Uterus (tissue), 4 donors: ENCODE results near the gene XPC. TPM values are rescaled to one million over a fixed set of nuclear protein-coding genes. Genes with fewer than 3 reads are reported as not detected.

Experiments used
- DNase-seq, 2 donors: peaks; one replicate each; pipeline ENCODE4 v3.0.0-alpha.2; 2019 to 2020
- H3K27ac ChIP-seq, 2 donors: fragments of 200-600 bp; sonication (generic); 1 replicate in 1 of 2; 2 replicates in 1 of 2; pipeline ENCODE4 v1.5.1; 2016 to 2018
- H3K27me3 ChIP-seq, 2 donors: fragments of 200-600 bp; sonication (generic); one replicate each; pipeline ENCODE4 v1.5.1; 2018 to 2019; ENCODE audit warnings: control low read depth in 1 of 2
- H3K36me3 ChIP-seq, 2 donors: fragments of 200-600 bp; sonication (generic); one replicate each; pipeline ENCODE4 v1.5.1; 2019; ENCODE audit warnings: control low read depth in 1 of 2
- H3K4me1 ChIP-seq, 2 donors: fragments of 200-600 bp; sonication (generic); one replicate each; pipeline ENCODE4 v1.5.1; 2018 to 2019; ENCODE audit warnings: control low read depth in 1 of 2
- H3K4me3 ChIP-seq, 2 donors: fragments of 200-600 bp; sonication (generic); 1 replicate in 1 of 2; 2 replicates in 1 of 2; pipeline ENCODE4 v1.5.1; 2018 to 2019; ENCODE audit warnings: mild to moderate bottlenecking in 1 of 2
- H3K9me3 ChIP-seq, 2 donors: fragments of 200-600 bp; sonication (generic); one replicate each; pipeline ENCODE4 v1.5.1; 2019; ENCODE audit warnings: control low read depth in 1 of 2
- POLR2A ChIP-seq, 2 donors: fragments of 450-650 bp; IDR thresholded peaks; one replicate each; pipeline ENCODE4 v1.6.1; 2016; ENCODE audit warnings: antibody characterized with exemption in 2 of 2, mild to moderate bottlenecking in 1 of 2, moderate library complexity in 1 of 2
- intact Hi-C: fragments of 100-400 bp; cut with DNase I; formaldehyde crosslinking; loops from one replicate; pipeline ENCODE4 v1.15.1; 2023; ENCODE audit warnings: low total_unique reads
- total RNA-seq, 4 donors: library from RNA; depleted of rRNA in 3 of 4; stranded (reverse); fragments of >200 nt in 3 of 4; gene quantifications; one replicate each; pipeline versions ENCODE4 v1.1.0 to v1.2.4, GENCODE V29; 2014 to 2023
- TF ChIP-seq, protein P1 (sequence below), 4 experiments: fragments of 200-600 bp in 2 of 4; fragments of 450-650 bp in 2 of 4; sonication (generic) in 2 of 4; IDR thresholded peaks; one replicate each; pipeline ENCODE4 v1.5.1; 2016 to 2019; ENCODE audit warnings: antibody characterized with exemption in 4 of 4, mild to moderate bottlenecking in 2 of 4, moderate library complexity in 1 of 4
- donor health status: DM: yes; HTN: yes; CAD: no.

XPC gene
- total RNA-seq, 4 donors from 2014 or later, result 15.3 to 85.8 (median 48.5) TPM

DNA sequence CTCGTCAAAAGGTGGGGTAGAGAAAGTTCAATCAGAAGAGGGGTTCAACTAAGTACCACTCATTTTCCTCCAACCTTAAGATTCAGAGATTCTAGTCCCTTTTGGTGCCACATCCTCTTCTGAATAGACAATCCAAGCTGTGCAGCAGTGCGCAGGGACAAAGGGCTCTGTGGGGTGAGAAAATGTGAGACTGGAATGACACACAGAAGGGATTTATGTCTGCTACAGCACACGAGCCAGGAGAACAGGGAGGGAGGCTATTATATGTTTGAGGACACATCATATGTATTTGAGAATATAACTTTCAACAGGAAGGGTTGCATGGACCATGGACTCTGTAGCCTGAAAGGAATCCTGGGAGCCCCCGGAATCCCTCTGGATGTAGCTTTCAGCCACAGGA, 33.2 kb upstream of the XPC start:
- no peak overlapping the region for H3K4me3 ChIP-seq
- no peak for TF ChIP-seq POLR2A (IDR thresholded peaks at IDR 0.05)
- TF ChIP-seq, protein P1, sequence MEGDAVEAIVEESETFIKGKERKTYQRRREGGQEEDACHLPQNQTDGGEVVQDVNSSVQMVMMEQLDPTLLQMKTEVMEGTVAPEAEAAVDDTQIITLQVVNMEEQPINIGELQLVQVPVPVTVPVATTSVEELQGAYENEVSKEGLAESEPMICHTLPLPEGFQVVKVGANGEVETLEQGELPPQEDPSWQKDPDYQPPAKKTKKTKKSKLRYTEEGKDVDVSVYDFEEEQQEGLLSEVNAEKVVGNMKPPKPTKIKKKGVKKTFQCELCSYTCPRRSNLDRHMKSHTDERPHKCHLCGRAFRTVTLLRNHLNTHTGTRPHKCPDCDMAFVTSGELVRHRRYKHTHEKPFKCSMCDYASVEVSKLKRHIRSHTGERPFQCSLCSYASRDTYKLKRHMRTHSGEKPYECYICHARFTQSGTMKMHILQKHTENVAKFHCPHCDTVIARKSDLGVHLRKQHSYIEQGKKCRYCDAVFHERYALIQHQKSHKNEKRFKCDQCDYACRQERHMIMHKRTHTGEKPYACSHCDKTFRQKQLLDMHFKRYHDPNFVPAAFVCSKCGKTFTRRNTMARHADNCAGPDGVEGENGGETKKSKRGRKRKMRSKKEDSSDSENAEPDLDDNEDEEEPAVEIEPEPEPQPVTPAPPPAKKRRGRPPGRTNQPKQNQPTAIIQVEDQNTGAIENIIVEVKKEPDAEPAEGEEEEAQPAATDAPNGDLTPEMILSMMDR (IDR thresholded peaks at IDR 0.05), result no peak
- H3K27me3 ChIP-seq, result no peaks in the 10 kb centered on the region
- H3K4me1 ChIP-seq, result no peaks in the 10 kb centered on the region
- no peaks in the 10 kb centered on the region for H3K9me3 ChIP-seq
- intact Hi-C loops, result no loop called here
- DNase-seq, result no peak
- H3K27ac ChIP-seq, result no peak overlapping the region
- H3K36me3 ChIP-seq, result no peaks in the 10 kb centered on the region

DNA sequence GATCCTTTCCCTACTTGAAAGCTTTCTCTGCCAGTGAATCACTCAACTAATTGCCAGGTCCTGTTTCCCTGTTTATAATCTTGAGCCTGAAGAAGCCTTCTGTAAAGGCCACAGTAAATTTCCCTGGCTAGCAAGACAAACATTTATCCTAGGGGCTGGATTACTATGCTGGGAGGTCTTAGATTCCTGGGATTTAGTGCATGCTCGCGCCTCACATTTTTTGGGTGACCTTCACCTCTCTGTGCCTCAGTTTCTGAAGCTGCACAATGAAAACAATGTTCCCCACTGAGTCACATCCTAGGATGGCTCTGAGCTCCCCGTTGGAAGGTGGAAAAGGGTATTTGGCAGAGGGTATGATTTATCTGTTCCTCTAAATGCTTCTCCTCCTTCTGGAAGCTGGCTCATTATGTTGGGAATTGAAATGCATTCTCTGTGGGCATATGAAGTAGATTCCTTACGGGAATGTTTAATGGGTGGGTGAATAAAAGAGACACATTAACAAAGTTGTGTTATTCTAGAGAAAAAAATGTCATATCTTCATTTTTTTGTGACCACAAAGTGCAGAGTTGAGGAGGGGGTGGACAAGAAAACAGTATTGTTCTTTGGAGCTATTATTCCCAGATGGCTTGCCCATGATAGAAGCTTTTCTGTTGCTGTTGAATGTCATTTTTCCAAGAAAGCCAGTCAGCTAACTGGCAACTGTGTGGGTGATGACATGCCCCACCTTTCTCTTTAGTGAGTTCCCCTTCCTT, 32.6 kb upstream of the XPC start:
- H3K27ac ChIP-seq, result no peak overlapping the region
- no peak for TF ChIP-seq POLR2A (IDR thresholded peaks at IDR 0.05)
- TF ChIP-seq, protein P1 (IDR thresholded peaks at IDR 0.05), result no peak
- no peaks in the 10 kb centered on the region for H3K4me1 ChIP-seq
- intact Hi-C loops, result no loop called here
- DNase-seq, result no peak
- H3K9me3 ChIP-seq, result no peaks in the 10 kb centered on the region
- H3K4me3 ChIP-seq, result no peak overlapping the region
- H3K36me3 ChIP-seq, result no peaks in the 10 kb centered on the region
- no peaks in the 10 kb centered on the region for H3K27me3 ChIP-seq

DNA sequence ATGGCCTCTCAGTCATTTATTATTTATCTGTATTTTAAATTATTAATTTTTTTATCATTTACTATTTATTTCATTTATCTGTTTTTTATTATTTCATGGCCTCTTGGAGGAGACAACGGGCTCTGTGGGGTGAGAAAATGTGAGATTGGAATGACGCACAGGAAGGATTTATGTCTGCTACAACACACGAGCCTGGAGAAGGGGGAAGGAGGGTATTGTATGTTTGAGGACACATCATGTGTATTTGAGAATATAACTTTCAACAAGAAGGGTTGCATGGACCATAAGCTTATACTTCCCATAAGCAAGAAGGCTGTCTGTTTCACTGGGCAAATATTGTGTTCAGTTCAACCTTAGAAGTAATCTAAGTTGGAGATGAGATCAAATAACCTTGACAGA, 31.9 kb upstream of the XPC start:
- intact Hi-C loops, result no loop called here
- H3K36me3 ChIP-seq, result no peaks in the 10 kb centered on the region
- TF ChIP-seq, protein P1 (IDR thresholded peaks at IDR 0.05), result no peak
- no peak for TF ChIP-seq POLR2A (IDR thresholded peaks at IDR 0.05)
- H3K4me3 ChIP-seq, result no peak overlapping the region
- DNase-seq, result no peak
- no peaks in the 10 kb centered on the region for H3K27me3 ChIP-seq
- H3K9me3 ChIP-seq, result no peaks in the 10 kb centered on the region
- no peak overlapping the region for H3K27ac ChIP-seq
- no peaks in the 10 kb centered on the region for H3K4me1 ChIP-seq

DNA sequence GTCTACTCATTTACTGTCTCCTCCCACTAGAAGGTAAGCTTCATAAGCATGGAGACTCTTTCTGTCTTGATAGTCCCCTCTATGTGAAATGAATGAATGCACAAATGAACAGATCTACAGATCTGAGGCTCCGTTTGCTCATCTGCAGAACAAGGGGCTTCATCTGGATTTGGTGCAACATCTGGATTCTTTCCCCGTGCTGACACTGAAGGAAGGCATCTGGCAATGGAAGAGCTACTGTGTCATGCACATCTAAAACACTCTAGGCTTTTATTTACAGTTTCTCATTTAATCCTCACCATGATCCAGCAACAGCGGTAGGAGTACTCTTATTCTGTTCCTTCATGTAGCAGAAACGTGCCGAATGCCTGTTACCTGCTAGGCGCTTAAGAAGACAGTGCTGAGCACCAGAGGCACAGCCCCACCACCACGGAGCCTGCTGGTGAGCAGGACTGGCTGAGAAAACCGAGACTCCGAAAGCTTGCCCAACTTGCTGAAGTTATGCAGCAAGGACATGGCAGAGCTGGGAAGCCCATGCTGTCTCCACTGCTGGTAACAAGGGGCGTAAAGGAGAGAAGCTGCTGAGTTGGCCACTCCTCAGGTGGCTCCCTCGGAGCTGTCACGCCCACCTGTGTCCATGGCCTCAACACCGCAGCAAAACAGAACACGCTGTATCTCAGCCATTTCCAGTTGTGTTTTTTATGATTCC, 31.3 kb upstream of the XPC start:
- H3K27me3 ChIP-seq, result no peaks in the 10 kb centered on the region
- DNase-seq, result no peak
- H3K36me3 ChIP-seq, result no peaks in the 10 kb centered on the region
- H3K4me1 ChIP-seq, result peaks cover 0 to 3% of the 10 kb centered on the region in 2 donors
- H3K4me3 ChIP-seq, result no peak overlapping the region
- no peak overlapping the region for H3K27ac ChIP-seq
- TF ChIP-seq POLR2A (IDR thresholded peaks at IDR 0.05), result no peak
- TF ChIP-seq, protein P1 (IDR thresholded peaks at IDR 0.05), result no peak
- H3K9me3 ChIP-seq, result no peaks in the 10 kb centered on the region
- intact Hi-C loops, result no loop called here

DNA sequence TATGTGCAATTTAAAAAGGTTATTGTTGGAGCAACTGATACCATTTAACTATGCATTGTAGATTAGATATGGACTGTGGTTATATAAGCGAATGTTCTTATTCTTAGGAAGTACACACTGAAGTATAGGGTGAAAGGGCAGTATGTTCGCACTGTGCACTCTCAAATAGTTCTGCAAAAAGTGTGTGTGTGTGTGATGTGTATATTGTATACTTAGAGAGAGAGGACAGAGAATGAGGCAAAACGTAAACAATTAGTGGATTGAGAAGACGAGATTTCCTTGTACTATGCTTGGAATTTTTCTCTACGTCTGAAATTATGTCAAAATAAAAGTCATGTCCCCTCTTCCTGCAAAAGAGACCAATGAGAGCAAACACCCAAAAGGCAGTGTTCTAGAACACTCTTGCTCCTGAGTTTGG, 30.6 kb upstream of the XPC start:
- Histone ChIP-seq H3K4me1 (peaks cover 0 to 4% of the 10 kb centered on the region in 2 donors), H3K36me3 (no peaks in the 10 kb centered on the region), H3K4me3 (no peak overlapping the region), H3K27ac (no peak overlapping the region), H3K27me3 (no peaks in the 10 kb centered on the region), H3K9me3 (no peaks in the 10 kb centered on the region)
- TF ChIP-seq, protein P1 (IDR thresholded peaks at IDR 0.05), result no peak
- no peak for TF ChIP-seq POLR2A (IDR thresholded peaks at IDR 0.05)
- intact Hi-C loops, result no loop called here
- no peak for DNase-seq
